ENCODE data around the gene ZNF341.
"Not testable (repeated sequence)": the region's sequence is repeated elsewhere in the genome, so short reads cannot be mapped to it uniquely, and the experiment has no call there.

The ZNF341 gene

GRCh38 chr20:33696448-33696847, 35.3 kb upstream of the ZNF341 start:
- Histone ChIP-seq H3K4me3 (ENCODE audit: severe bottlenecking) (no peak overlapping the region), H3K36me3 (ENCODE audit: low read depth) (no peaks in the 10 kb centered on the region), H3K9me3 (ENCODE audit: severe bottlenecking) (peaks cover 6% of the 10 kb centered on the region), H3K27me3 (ENCODE audit: insufficient read depth, poor library complexity, severe bottlenecking) (no peaks in the 10 kb centered on the region), H3K4me1 (ENCODE audit: insufficient read depth, poor library complexity, severe bottlenecking) (no peaks in the 10 kb centered on the region), H3K27ac (ENCODE audit: poor library complexity, severe bottlenecking) (no peak overlapping the region)
- no peak for DNase-seq (ENCODE audit: low spot score)
- TF ChIP-seq CTCF (IDR thresholded peaks at IDR 0.05; ENCODE audit: poor library complexity, severe bottlenecking) = no peak
- no peak for ATAC-seq (ENCODE audit: low read depth)

DNA sequence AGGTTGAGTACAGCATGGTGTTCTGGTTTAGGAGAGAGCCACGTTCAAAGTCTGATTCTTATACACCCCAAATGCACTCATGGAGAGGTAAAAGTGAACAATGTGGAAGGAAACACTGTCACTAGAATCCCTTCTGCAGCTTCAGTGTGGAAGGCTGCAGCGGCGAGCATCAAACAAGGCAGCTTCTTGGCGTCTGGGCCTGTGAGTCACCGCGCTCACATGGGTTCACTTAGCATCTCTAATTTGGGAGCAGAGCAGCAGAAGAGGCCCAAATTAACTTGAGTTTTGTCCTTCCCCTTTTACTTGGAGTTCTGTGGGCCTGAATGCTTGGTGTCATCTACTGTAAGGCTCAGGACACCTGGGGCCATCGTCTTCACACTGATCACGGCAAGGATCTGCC, 34.7 kb upstream of the ZNF341 start:
- no peak for TF ChIP-seq CTCF (IDR thresholded peaks at IDR 0.05; ENCODE audit: poor library complexity, severe bottlenecking)
- peaks cover 6% of the 10 kb centered on the region for H3K9me3 ChIP-seq (ENCODE audit: severe bottlenecking)
- ATAC-seq (ENCODE audit: low read depth) (no peak), DNase-seq (ENCODE audit: low spot score) (no peak)
- no peaks in the 10 kb centered on the region for H3K4me1 ChIP-seq (ENCODE audit: insufficient read depth, poor library complexity, severe bottlenecking)
- H3K4me3 ChIP-seq (ENCODE audit: severe bottlenecking) = no peak overlapping the region
- H3K36me3 ChIP-seq (ENCODE audit: low read depth) = no peaks in the 10 kb centered on the region
- H3K27me3 ChIP-seq (ENCODE audit: insufficient read depth, poor library complexity, severe bottlenecking) = no peaks in the 10 kb centered on the region
- H3K27ac ChIP-seq (ENCODE audit: poor library complexity, severe bottlenecking) = no peak overlapping the region

DNA sequence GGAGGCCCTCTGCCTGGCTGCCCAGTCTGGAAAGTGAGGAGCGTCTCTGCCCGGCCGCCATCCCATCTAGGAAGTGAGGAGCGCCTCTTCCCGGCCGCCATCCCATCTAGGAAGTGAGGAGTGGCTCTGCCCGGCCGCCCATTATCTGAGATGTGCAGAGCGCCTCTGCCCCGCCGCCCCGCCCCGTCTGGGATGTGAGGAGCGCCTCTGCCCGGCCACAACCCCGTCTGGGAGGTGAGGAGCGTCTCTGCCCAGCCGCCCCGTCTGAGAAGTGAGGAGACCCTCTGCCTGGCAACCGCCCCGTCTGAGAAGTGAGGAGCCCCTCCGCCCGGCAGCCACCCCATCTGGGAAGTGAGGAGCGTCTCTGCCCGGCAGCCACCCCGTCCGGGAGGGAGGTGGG, 32.8 kb upstream of the ZNF341 start:
- ATAC-seq (ENCODE audit: low read depth); H3K27me3 ChIP-seq (ENCODE audit: insufficient read depth, poor library complexity, severe bottlenecking); H3K27ac ChIP-seq (ENCODE audit: poor library complexity, severe bottlenecking); DNase-seq (ENCODE audit: low spot score); H3K9me3 ChIP-seq (ENCODE audit: severe bottlenecking); H3K36me3 ChIP-seq (ENCODE audit: low read depth); H3K4me3 ChIP-seq (ENCODE audit: severe bottlenecking); H3K4me1 ChIP-seq (ENCODE audit: insufficient read depth, poor library complexity, severe bottlenecking): not testable (repeated sequence)

DNA sequence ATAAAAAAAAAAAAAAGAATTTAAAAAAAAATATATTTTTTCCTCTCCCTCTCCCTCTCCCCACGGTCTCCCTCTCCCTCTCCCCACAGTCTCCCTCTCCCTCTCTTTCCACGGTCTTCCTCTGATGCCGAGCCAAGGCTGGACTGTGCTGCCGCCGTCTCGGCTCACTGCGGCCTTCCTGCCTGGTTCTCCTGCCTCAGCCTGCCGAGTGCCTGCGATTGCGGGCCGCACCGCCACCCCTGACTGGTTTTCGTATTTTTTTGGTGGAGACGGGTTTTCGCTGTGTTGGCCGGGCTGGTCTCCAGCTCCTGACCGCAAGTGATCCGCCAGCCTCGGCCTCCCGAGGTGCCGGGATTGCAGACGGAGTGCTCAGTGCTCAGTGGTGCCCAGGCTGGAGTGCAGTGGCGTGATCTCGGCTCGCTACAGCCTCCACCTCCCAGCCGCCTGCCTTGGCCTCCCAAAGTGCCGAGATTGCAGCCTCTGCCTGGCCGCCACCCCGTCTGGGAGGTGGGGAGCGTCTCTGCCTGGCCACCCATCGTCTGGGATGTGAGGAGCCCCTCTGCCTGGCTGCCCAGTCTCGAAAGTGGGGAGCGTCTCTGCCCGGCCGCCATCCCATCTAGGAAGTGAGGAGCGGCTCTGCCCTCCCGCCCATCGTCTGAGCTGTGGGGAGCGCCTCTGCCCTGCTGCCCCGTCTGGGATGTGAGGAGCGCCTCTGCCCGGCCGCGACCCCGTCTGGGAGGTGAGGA, 30.9 kb upstream of the ZNF341 start:
- not testable (repeated sequence) for H3K4me1 ChIP-seq (ENCODE audit: insufficient read depth, poor library complexity, severe bottlenecking); H3K4me3 ChIP-seq (ENCODE audit: severe bottlenecking); H3K27ac ChIP-seq (ENCODE audit: poor library complexity, severe bottlenecking); H3K27me3 ChIP-seq (ENCODE audit: insufficient read depth, poor library complexity, severe bottlenecking); DNase-seq (ENCODE audit: low spot score); H3K36me3 ChIP-seq (ENCODE audit: low read depth); H3K9me3 ChIP-seq (ENCODE audit: severe bottlenecking); ATAC-seq (ENCODE audit: low read depth)

DNA sequence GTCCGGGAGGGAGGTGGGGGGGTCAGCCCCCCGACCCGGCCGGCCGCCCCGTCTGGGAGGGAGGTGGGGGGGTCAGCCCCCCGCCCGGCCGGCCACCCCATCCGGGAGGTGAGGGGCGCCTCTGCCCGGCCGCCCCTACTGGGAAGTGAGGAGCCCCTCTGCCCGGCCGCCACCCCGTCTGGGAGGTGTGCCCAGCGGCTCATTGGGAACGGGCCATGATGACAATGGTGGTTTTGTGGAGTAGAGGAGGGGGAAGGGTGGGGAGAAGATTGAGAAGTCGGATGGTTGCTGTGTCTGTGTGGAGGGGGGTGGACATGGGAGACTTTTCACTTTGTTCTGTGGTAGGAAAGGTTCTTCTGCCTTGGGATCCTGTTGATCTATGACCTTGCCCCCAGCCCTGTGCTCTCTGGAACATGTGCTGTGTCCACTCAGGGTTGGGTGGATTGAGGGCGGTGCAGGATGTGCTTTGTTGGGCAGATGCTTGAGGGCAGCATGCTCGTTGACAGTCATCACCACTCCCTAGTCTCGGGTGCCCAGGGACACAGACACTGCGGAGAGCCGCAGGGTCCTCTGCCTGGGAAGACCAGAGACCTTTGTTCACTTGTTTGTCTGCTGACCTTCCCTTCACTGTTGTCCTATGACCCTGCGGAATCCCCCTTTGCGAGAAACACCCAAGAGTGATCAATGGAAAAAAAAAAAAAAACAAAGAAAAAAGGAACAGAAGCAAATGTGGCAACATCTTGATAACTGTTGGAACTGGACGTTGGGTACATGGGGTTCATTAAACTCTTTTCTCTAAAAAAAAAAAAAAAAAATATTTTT, 30.0 kb upstream of the ZNF341 start:
- Histone ChIP-seq H3K9me3 (ENCODE audit: severe bottlenecking) (peaks cover 6% of the 10 kb centered on the region), H3K36me3 (ENCODE audit: low read depth) (peaks cover 5% of the 10 kb centered on the region), H3K27ac (ENCODE audit: poor library complexity, severe bottlenecking) (no peak overlapping the region), H3K27me3 (ENCODE audit: insufficient read depth, poor library complexity, severe bottlenecking) (no peaks in the 10 kb centered on the region), H3K4me3 (ENCODE audit: severe bottlenecking) (no peak overlapping the region), H3K4me1 (ENCODE audit: insufficient read depth, poor library complexity, severe bottlenecking) (no peaks in the 10 kb centered on the region)
- TF ChIP-seq CTCF (IDR thresholded peaks at IDR 0.05; ENCODE audit: poor library complexity, severe bottlenecking) = no peak
- DNase-seq (ENCODE audit: low spot score) (no peak), ATAC-seq (ENCODE audit: low read depth) (no peak)

Measured in RWPE2 (cell line).